Neuronal stem cell (in vitro differentiated cells): ENCODE measurements around the gene FANCL.
"Not testable (repeated sequence)": the region's sequence is repeated elsewhere in the genome, so short reads cannot be mapped to it uniquely, and the experiment has no call there.

Experiments used
- DNase-seq: peaks from one replicate; pipeline ENCODE4 v3.0.0-alpha.2; 2013; ENCODE audit warnings: low spot score
- H2AFZ ChIP-seq: one replicate; pipeline ENCODE4 v1.6.1; 2013; ENCODE audit warnings: mild to moderate bottlenecking, low read length, inconsistent platforms
- H2AK5ac ChIP-seq: 2 replicates; pipeline ENCODE4 v1.6.1; 2013; ENCODE audit warnings: low read depth, mild to moderate bottlenecking, inconsistent platforms, low read length, moderate library complexity, mixed read lengths
- H2BK120ac ChIP-seq: 2 replicates; pipeline ENCODE4 v1.6.1; 2013; ENCODE audit warnings: low read depth, mild to moderate bottlenecking, inconsistent platforms, low read length, moderate library complexity, mixed read lengths
- H2BK12ac ChIP-seq: one replicate; pipeline ENCODE4 v1.6.1; 2013; ENCODE audit warnings: low read length, inconsistent platforms
- H2BK15ac ChIP-seq: 2 replicates; pipeline ENCODE4 v1.6.1; 2013; ENCODE audit warnings: mild to moderate bottlenecking, low read length, inconsistent platforms, mixed read lengths
- H2BK5ac ChIP-seq: one replicate; pipeline ENCODE4 v1.6.1; 2013; ENCODE audit warnings: inconsistent platforms, mild to moderate bottlenecking, low read length, moderate library complexity
- H3K14ac ChIP-seq: one replicate; pipeline ENCODE4 v1.6.1; 2013; ENCODE audit warnings: low read length, inconsistent platforms
- H3K18ac ChIP-seq: 2 replicates; pipeline ENCODE4 v1.6.1; 2013; ENCODE audit warnings: low read length, inconsistent platforms
- H3K23ac ChIP-seq: 2 replicates; pipeline ENCODE4 v1.6.1; 2013; ENCODE audit warnings: low read depth, mild to moderate bottlenecking, mixed read lengths, low read length, inconsistent platforms; ENCODE audit not compliant: poor library complexity
- H3K27ac ChIP-seq: replicated peaks from 3 replicates; pipeline ENCODE4 v1.5.1; 2013; ENCODE audit warnings: low read length, inconsistent platforms
- H3K27me3 ChIP-seq, 3 experiments: 2 replicates each; pipeline ENCODE4 v1.6.1; 2013; ENCODE audit warnings: low read length in 3 of 3, mild to moderate bottlenecking in 2 of 3, inconsistent platforms in 1 of 3, low read depth in 1 of 3, mixed read lengths in 1 of 3, moderate library complexity in 1 of 3; ENCODE audit not compliant: control insufficient read depth in 3 of 3, insufficient read depth in 3 of 3
- H3K36me3 ChIP-seq, 2 donors: replicated peaks in 1 of 2; 2 replicates each; pipeline ENCODE4 v1.6.1; 2013; ENCODE audit warnings: low read length in 2 of 2; ENCODE audit not compliant: control insufficient read depth in 2 of 2, insufficient read depth in 2 of 2
- H3K4ac ChIP-seq: 2 replicates; pipeline ENCODE4 v1.6.1; 2013; ENCODE audit warnings: inconsistent platforms, mild to moderate bottlenecking, low read length, moderate library complexity
- H3K4me1 ChIP-seq, 2 donors: 1 replicate in 1 of 2; 2 replicates in 1 of 2; pipeline ENCODE4 v1.6.1; 2013; ENCODE audit warnings: low read length in 2 of 2, low read depth in 1 of 2; ENCODE audit not compliant: control insufficient read depth in 2 of 2, insufficient read depth in 1 of 2
- H3K4me2 ChIP-seq: one replicate; pipeline ENCODE4 v1.6.1; 2013; ENCODE audit warnings: mild to moderate bottlenecking, low read length, inconsistent platforms; ENCODE audit not compliant: insufficient read depth, poor library complexity, severe bottlenecking
- H3K4me3 ChIP-seq, 2 donors: 2 replicates each; pipeline ENCODE4 v1.5.1; 2013; ENCODE audit warnings: low read length in 2 of 2, mild to moderate bottlenecking in 2 of 2, inconsistent platforms in 1 of 2, moderate library complexity in 1 of 2
- H3K79me1 ChIP-seq: one replicate; pipeline ENCODE4 v1.6.1; 2013; ENCODE audit warnings: low read depth, mild to moderate bottlenecking, inconsistent platforms, low read length, moderate library complexity
- H3K9ac ChIP-seq: one replicate; pipeline ENCODE4 v1.6.1; 2013; ENCODE audit warnings: mild to moderate bottlenecking, low read depth, low read length, inconsistent platforms; ENCODE audit not compliant: poor library complexity
- H3K9me3 ChIP-seq, 2 donors: replicated peaks in 1 of 2; 2 replicates each; pipeline versions ENCODE3 to v1.6.1; 2013; ENCODE audit warnings: low read length in 2 of 2, mild to moderate bottlenecking in 2 of 2, inconsistent platforms in 1 of 2, low read depth in 1 of 2, mixed read lengths in 1 of 2, moderate library complexity in 1 of 2; ENCODE audit not compliant: control insufficient read depth in 2 of 2, insufficient read depth in 1 of 2
- H4K8ac ChIP-seq: one replicate; pipeline ENCODE4 v1.6.1; 2013; ENCODE audit warnings: low read depth, mild to moderate bottlenecking, inconsistent platforms, low read length, moderate library complexity
- H4K91ac ChIP-seq: one replicate; pipeline ENCODE4 v1.6.1; 2013; ENCODE audit warnings: low read length, low read depth, mild to moderate bottlenecking, inconsistent platforms; ENCODE audit not compliant: poor library complexity
- WGBS, 2 donors: extraction: QIAGEN DNeasy Blood & Tissue Kit; methylation state at CpG; one replicate each; pipeline ENCODE4 v1.1.7; 2013; ENCODE audit warnings: missing lambda C conversion rate in 2 of 2, mixed read lengths in 1 of 2; ENCODE audit not compliant: insufficient read length in 2 of 2, insufficient replicate concordance in 1 of 2; ENCODE audit errors: extremely low coverage in 2 of 2; 5-methylcytosine and 5-hydroxymethylcytosine counted together

The FANCL gene

GRCh38 chr2:58120626-58121229 lies 120.4 kb downstream of the FANCL start:
- WGBS, 2 donors = no CpG with 5 or more reads among the region's 5 CpGs
- no peak overlapping the region for H2AK5ac ChIP-seq
- no peaks in the 10 kb centered on the region for H3K27me3 ChIP-seq
- no peak overlapping the region for H4K8ac ChIP-seq
- peaks cover 0 to 2% of the 10 kb centered on the region in 2 donors for H3K36me3 ChIP-seq
- H2BK120ac ChIP-seq = no peak overlapping the region
- no peak overlapping the region for H3K4me3 ChIP-seq
- H3K4me2 ChIP-seq = no peak overlapping the region
- DNase-seq = no peak
- no peaks in the 10 kb centered on the region for H3K9me3 ChIP-seq
- no peaks in the 10 kb centered on the region for H3K79me1 ChIP-seq
- H4K91ac ChIP-seq = no peak overlapping the region
- H3K14ac ChIP-seq = no peak overlapping the region
- no peak overlapping the region for H2BK5ac ChIP-seq
- H3K23ac ChIP-seq = no peak overlapping the region
- H2BK12ac ChIP-seq = no peak overlapping the region
- H3K18ac ChIP-seq = no peak overlapping the region
- no peak overlapping the region for H2BK15ac ChIP-seq
- no peak overlapping the region for H3K4ac ChIP-seq
- H2AFZ ChIP-seq = no peak overlapping the region
- H3K9ac ChIP-seq = no peak overlapping the region
- H3K4me1 ChIP-seq = no peaks in the 10 kb centered on the region
- no peak overlapping the region for H3K27ac ChIP-seq

DNA sequence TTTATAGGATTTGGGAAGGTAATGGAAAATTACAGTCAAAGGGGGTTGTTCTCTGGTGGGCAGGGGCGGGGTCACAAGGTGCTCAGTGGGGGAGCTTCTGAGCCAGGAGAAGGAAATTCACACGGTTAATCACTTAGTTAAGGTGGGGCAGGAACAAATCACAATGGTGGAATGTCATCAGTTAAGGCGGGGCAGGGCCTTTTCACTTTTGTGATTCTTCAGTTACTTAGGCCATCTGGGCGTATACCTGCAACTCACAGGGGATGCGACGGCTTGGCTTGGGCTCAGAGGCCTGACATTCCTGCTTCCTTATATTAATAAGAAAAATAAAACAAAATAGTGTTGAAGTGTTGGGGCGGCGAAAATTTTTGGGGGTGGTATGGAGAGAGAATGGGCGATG lies 127.6 kb downstream of the FANCL start:
- WGBS, 2 donors = no CpG with 5 or more reads among the region's 9 CpGs
- not testable (repeated sequence) for H4K8ac ChIP-seq, H3K14ac ChIP-seq, H3K4me2 ChIP-seq, H3K4ac ChIP-seq, DNase-seq, H3K18ac ChIP-seq, H2AFZ ChIP-seq, H3K9me3 ChIP-seq, H3K4me3 ChIP-seq, H3K27me3 ChIP-seq, H3K27ac ChIP-seq, H3K4me1 ChIP-seq, H2BK12ac ChIP-seq, H3K36me3 ChIP-seq, H3K9ac ChIP-seq, H4K91ac ChIP-seq, H2AK5ac ChIP-seq, H2BK15ac ChIP-seq, H3K23ac ChIP-seq, H2BK5ac ChIP-seq, H3K79me1 ChIP-seq, H2BK120ac ChIP-seq

- H3K4ac ChIP-seq = no peak overlapping the region
- no peak overlapping the region for H4K91ac ChIP-seq
- H3K23ac ChIP-seq = no peak overlapping the region
- DNase-seq = no peak
- H4K8ac ChIP-seq = no peak overlapping the region
- H3K4me3 ChIP-seq = no peak overlapping the region
- no peak overlapping the region for H2AK5ac ChIP-seq
- no peaks in the 10 kb centered on the region for H3K36me3 ChIP-seq
- no peaks in the 10 kb centered on the region for H3K4me1 ChIP-seq
- WGBS, 2 donors = no CpG with 5 or more reads among the region's 6 CpGs
- no peak overlapping the region for H3K14ac ChIP-seq
- H3K27ac ChIP-seq = no peak overlapping the region
- no peaks in the 10 kb centered on the region for H3K9me3 ChIP-seq
- H3K9ac ChIP-seq = no peak overlapping the region
- H3K27me3 ChIP-seq = no peaks in the 10 kb centered on the region
- no peak overlapping the region for H3K18ac ChIP-seq
- H3K79me1 ChIP-seq = peaks cover 2% of the 10 kb centered on the region
- no peak overlapping the region for H2BK12ac ChIP-seq
- H3K4me2 ChIP-seq = no peak overlapping the region
- no peak overlapping the region for H2BK15ac ChIP-seq
- H2BK120ac ChIP-seq = no peak overlapping the region
- H2AFZ ChIP-seq = no peak overlapping the region
- H2BK5ac ChIP-seq = no peak overlapping the region
Measured at GRCh38 chr2:58110765-58111164, 130.4 kb downstream of the FANCL start.

GRCh38 chr2:58109481-58109880 lies 131.6 kb downstream of the FANCL start:
- no CpG with 5 or more reads among the region's 2 CpGs for WGBS, 2 donors
- no peak overlapping the region for H2BK12ac ChIP-seq
- DNase-seq = no peak

More at GRCh38 chr2:58109481-58109880, 131.6 kb downstream of the FANCL start:
- no peak overlapping the region for H3K18ac ChIP-seq
- no peaks in the 10 kb centered on the region for H3K9me3 ChIP-seq
- no peak overlapping the region for H4K8ac ChIP-seq
- no peaks in the 10 kb centered on the region for H3K4me1 ChIP-seq
- peaks cover 2% of the 10 kb centered on the region for H3K79me1 ChIP-seq
- H2BK5ac ChIP-seq = no peak overlapping the region
- H3K23ac ChIP-seq = no peak overlapping the region
- H2BK120ac ChIP-seq = no peak overlapping the region
- H3K27ac ChIP-seq = no peak overlapping the region
- H2AK5ac ChIP-seq = no peak overlapping the region
- no peak overlapping the region for H3K4me2 ChIP-seq
- H3K14ac ChIP-seq = no peak overlapping the region
- H3K4me3 ChIP-seq = no peak overlapping the region
- H2AFZ ChIP-seq = no peak overlapping the region
- no peaks in the 10 kb centered on the region for H3K27me3 ChIP-seq
- no peak overlapping the region for H4K91ac ChIP-seq
- H2BK15ac ChIP-seq = no peak overlapping the region
- no peak overlapping the region for H3K9ac ChIP-seq
- no peaks in the 10 kb centered on the region for H3K36me3 ChIP-seq
- no peak overlapping the region for H3K4ac ChIP-seq
